Calu3 (cell line): ENCODE data around the gene OR4D2. TPM values are rescaled to one million over a fixed set of nuclear protein-coding genes. Genes with fewer than 3 reads are reported as not detected.

Source experiments
- BruUV-seq: library from RNA; stranded (reverse); fragments of 400-500 nt; replicated peaks from 2 replicates; lab custom pipeline; 2021; lab: Mats Ljungman, UMichigan
- CTCF ChIA-PET: fragments of 300-600 bp; sonication (Branson Sonifier 250); formaldehyde crosslinking; loops from one replicate; lab custom pipeline; 2022; ENCODE audit warnings: antibody characterized with exemption; lab: Charles Lee
- DNase-seq: peaks from one replicate; pipeline ENCODE4 v3.0.0; 2022
- H3K27ac Mint-ChIP-seq: one replicate; pipeline ENCODE4 v1.8.0; 2022; ENCODE audit warnings: mixed read lengths; ENCODE audit not compliant: unreplicated experiment
- H3K27me3 Mint-ChIP-seq: one replicate; pipeline ENCODE4 v1.8.0; 2022; ENCODE audit warnings: mixed read lengths; ENCODE audit not compliant: unreplicated experiment
- H3K36me3 Mint-ChIP-seq: one replicate; pipeline ENCODE4 v1.8.0; 2022; ENCODE audit warnings: mild to moderate bottlenecking, moderate library complexity, mixed read lengths; ENCODE audit not compliant: insufficient read depth, unreplicated experiment
- H3K4me1 Mint-ChIP-seq: one replicate; pipeline ENCODE4 v1.8.0; 2022; ENCODE audit warnings: mild to moderate bottlenecking, low read depth, mixed read lengths; ENCODE audit not compliant: unreplicated experiment
- H3K4me3 Mint-ChIP-seq: one replicate; pipeline ENCODE4 v1.8.0; 2022; ENCODE audit warnings: mild to moderate bottlenecking, low read depth, moderate library complexity, mixed read lengths; ENCODE audit not compliant: unreplicated experiment
- H3K9me3 Mint-ChIP-seq: one replicate; pipeline ENCODE4 v1.8.0; 2022; ENCODE audit warnings: low read depth, mixed read lengths; ENCODE audit not compliant: unreplicated experiment
- CTCF ChIP-seq: fragments of 200-600 bp; IDR thresholded peaks from one replicate; pipeline ENCODE4 v1.8.0; 2022; ENCODE audit warnings: antibody characterized with exemption; ENCODE audit not compliant: unreplicated experiment
- intact Hi-C: fragments of 100-400 bp; cut with micrococcal nuclease; formaldehyde crosslinking; loops from one replicate; pipeline ENCODE4 v1.10.0; 2022; ENCODE audit not compliant: unreplicated experiment
- total RNA-seq: library from RNA; stranded (reverse); gene quantifications from 2 replicates; pipeline ENCODE4 v1.2.3, GENCODE V29; 2022

OR4D2 gene
- total RNA-seq, 1 experiment from 2014 or later, result not detected

GRCh38 chr17:58202859-58203258 is 36.1 kb downstream of the OR4D2 start:
- CTCF ChIA-PET, result no interaction called here
- no peak for DNase-seq
- Mint-ChIP-seq H3K9me3 (no peaks in the 10 kb centered on the region), H3K36me3 (no peaks in the 10 kb centered on the region), H3K27me3 (peaks cover 34% of the 10 kb centered on the region), H3K4me3 (no peak overlapping the region), H3K4me1 (no peaks in the 10 kb centered on the region), H3K27ac (no peak overlapping the region)
- intact Hi-C loops, result no loop called here
- no TSS peak for BruUV-seq
- no peak for TF ChIP-seq CTCF

GRCh38 chr17:58204796-58205195 is 38.0 kb downstream of the OR4D2 start:
- BruUV-seq, result no TSS peak
- Mint-ChIP-seq H3K27me3 (peaks cover 15% of the 10 kb centered on the region), H3K27ac (no peak overlapping the region), H3K9me3 (no peaks in the 10 kb centered on the region), H3K4me3 (no peak overlapping the region), H3K4me1 (no peaks in the 10 kb centered on the region), H3K36me3 (no peaks in the 10 kb centered on the region)
- DNase-seq, result no peak
- intact Hi-C loops, result no loop called here
- CTCF ChIA-PET, result no interaction called here
- no peak for TF ChIP-seq CTCF

- H3K9me3 Mint-ChIP-seq, result no peaks in the 10 kb centered on the region
- DNase-seq, result no peak
- no peak overlapping the region for H3K4me3 Mint-ChIP-seq
- no peaks in the 10 kb centered on the region for H3K36me3 Mint-ChIP-seq
- CTCF ChIA-PET, result no interaction called here
- no peak overlapping the region for H3K27ac Mint-ChIP-seq
- no peak for TF ChIP-seq CTCF
- H3K4me1 Mint-ChIP-seq, result no peaks in the 10 kb centered on the region
- BruUV-seq, result no TSS peak
- peaks cover 3% of the 10 kb centered on the region for H3K27me3 Mint-ChIP-seq
- intact Hi-C loops, result no loop called here
Measured at GRCh38 chr17:58205936-58206335, 39.2 kb downstream of the OR4D2 start.

GRCh38 chr17:58207451-58207850 is 40.7 kb downstream of the OR4D2 start:
- intact Hi-C loops, result no loop called here
- CTCF ChIA-PET, result no interaction called here
- H3K36me3 Mint-ChIP-seq, result no peaks in the 10 kb centered on the region
- H3K4me3 Mint-ChIP-seq, result no peak overlapping the region
- no TSS peak for BruUV-seq
- no peaks in the 10 kb centered on the region for H3K9me3 Mint-ChIP-seq
- H3K27me3 Mint-ChIP-seq, result no peaks in the 10 kb centered on the region
- H3K27ac Mint-ChIP-seq, result no peak overlapping the region
- no peak for DNase-seq
- no peak for TF ChIP-seq CTCF
- no peaks in the 10 kb centered on the region for H3K4me1 Mint-ChIP-seq
